Measurements from ENCODE around the gene IL3. TPM values are rescaled to one million over a fixed set of nuclear protein-coding genes. Genes with fewer than 3 reads are reported as not detected.

IL3 gene
- total RNA-seq, 4 donors from 2014 or later: not detected

DNA sequence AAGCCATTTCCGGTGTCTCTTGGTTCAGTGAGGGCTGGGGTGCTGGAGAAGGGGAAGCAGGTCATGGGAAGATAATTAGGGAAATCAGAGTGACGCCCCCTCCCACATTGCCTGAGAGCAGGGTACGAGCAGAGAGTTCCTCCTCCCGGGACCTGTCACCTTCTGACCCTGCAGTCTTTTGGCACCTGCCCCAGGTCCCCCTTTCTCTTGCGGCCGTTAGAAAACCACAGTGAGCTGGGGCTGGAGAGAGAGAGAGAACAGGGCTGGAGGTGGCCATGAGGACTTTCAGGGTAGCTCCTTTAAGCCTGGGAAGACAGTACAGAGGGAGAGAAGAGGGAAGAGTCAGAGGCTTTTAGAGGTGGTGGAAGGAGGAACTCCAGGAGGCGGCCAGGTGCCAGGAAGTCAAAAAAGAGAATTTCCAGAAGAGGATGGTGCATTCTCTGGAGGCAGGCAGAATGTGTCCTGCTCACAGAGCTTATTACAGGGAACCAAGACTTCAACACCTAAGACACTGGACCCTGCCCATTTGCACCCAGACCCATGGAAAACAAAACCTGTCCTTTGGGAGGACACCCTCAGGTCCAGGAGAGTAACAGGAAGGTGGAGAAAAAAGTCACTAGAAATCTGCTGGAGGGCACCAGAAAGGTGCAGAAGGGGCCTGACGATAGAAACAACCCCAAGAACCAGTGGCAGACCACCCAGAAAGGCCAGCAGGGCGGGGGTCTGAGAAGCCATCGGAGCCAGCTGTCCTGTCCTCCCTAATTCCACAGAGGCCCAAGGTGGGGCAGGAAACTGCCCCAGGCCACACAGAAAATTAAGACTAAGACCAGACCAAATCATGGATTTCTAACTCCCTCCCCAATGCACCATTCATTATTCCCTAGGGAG lies 42.5 kb upstream of the IL3 start:
- H3K36me3 ChIP-seq: no peaks in the 10 kb centered on the region
- ATAC-seq (no peak), DNase-seq (no peak)
- intact Hi-C loops (cut with DNase I; ENCODE audit: low total_unique reads) (no loop called here), in situ Hi-C loops (cut with MboI; ENCODE audit: low sequenced_read_pairs in 4 of 4) (no loop called here)
- peaks cover 0 to 6% of the 10 kb centered on the region in 2 donors for H3K4me1 ChIP-seq
- no peaks in the 10 kb centered on the region for H3K9me3 ChIP-seq
- H3K27me3 ChIP-seq: peaks cover 0 to 3% (median 0%) of the 10 kb centered on the region in 3 donors
- H3K4me3 ChIP-seq: no peak overlapping the region
- TF ChIP-seq, protein P1, sequence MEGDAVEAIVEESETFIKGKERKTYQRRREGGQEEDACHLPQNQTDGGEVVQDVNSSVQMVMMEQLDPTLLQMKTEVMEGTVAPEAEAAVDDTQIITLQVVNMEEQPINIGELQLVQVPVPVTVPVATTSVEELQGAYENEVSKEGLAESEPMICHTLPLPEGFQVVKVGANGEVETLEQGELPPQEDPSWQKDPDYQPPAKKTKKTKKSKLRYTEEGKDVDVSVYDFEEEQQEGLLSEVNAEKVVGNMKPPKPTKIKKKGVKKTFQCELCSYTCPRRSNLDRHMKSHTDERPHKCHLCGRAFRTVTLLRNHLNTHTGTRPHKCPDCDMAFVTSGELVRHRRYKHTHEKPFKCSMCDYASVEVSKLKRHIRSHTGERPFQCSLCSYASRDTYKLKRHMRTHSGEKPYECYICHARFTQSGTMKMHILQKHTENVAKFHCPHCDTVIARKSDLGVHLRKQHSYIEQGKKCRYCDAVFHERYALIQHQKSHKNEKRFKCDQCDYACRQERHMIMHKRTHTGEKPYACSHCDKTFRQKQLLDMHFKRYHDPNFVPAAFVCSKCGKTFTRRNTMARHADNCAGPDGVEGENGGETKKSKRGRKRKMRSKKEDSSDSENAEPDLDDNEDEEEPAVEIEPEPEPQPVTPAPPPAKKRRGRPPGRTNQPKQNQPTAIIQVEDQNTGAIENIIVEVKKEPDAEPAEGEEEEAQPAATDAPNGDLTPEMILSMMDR (IDR thresholded peaks at IDR 0.05 in 4 of 5, conservative IDR thresholded peaks at IDR 0.05 in 1 of 5): no peak
- no peak for TF ChIP-seq POLR2A (IDR thresholded peaks at IDR 0.05)
- no peak overlapping the region for H3K27ac ChIP-seq

DNA sequence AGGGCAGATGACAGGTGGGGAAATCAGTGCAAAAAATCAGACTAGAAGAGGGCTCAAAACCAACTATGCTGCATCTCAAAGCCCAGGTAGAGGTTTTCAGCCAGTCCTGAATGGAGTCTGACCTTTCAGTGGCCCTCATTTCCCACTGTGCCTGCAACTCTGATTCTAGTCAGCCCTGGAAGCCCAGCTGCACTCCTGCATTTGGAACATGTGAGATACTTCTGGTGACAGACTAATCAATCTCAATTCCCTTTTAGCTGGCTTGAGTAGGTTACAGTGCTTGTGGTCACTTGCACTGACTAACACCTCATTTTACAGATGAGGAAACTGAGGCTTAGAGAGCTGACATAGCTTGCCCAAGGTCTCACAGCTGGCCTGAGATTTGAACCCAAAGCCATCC lies 41.1 kb upstream of the IL3 start:
- no peak for DNase-seq
- in situ Hi-C loops (cut with MboI; ENCODE audit: low sequenced_read_pairs in 4 of 4) (no loop called here), intact Hi-C loops (cut with DNase I; ENCODE audit: low total_unique reads) (no loop called here)
- peaks cover 0 to 3% (median 0%) of the 10 kb centered on the region in 3 donors for H3K27me3 ChIP-seq
- no peak for ATAC-seq
- no peaks in the 10 kb centered on the region for H3K4me1 ChIP-seq
- no peak overlapping the region for H3K27ac ChIP-seq
- TF ChIP-seq POLR2A (IDR thresholded peaks at IDR 0.05): no peak
- TF ChIP-seq, protein P1 (IDR thresholded peaks at IDR 0.05 in 4 of 5, conservative IDR thresholded peaks at IDR 0.05 in 1 of 5): no peak
- no peaks in the 10 kb centered on the region for H3K9me3 ChIP-seq
- no peak overlapping the region for H3K4me3 ChIP-seq
- no peaks in the 10 kb centered on the region for H3K36me3 ChIP-seq

DNA sequence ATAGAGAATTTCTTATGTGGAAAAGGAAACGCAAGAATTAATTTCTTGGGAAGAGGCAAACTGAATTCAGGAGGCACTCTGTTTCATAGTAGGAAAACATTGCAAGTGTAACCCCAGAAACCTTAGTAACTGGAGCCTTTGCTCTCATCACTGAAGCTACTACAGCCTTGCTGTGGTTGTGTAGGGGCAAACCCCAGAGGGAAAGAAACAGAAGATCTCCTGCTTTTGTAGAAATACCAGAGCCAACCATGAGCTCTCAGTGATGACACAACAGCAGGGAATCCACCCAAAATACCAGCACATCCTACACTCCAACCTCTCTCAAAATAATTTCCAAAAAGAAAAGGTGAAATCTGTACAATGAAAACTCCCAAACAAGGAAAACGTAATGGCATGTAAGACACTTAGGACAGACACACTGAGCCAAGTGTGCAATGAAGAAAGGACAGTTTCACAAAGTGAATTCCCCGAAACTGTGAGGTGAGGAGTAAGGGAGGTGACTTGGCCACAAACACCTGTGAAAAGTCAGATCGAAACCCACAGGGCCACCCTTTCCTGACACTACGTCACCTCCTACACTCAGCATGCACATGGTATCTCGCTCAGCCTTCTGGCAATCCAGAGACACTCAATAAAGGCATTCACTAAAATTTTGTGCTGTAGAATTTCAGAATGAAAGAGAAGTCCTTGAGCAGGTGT lies 40.4 kb upstream of the IL3 start:
- H3K36me3 ChIP-seq: no peaks in the 10 kb centered on the region
- TF ChIP-seq, protein P1 (IDR thresholded peaks at IDR 0.05 in 4 of 5, conservative IDR thresholded peaks at IDR 0.05 in 1 of 5): no peak
- no peak for TF ChIP-seq POLR2A (IDR thresholded peaks at IDR 0.05)
- DNase-seq (no peak), ATAC-seq (no peak)
- H3K27me3 ChIP-seq: peaks cover 0 to 3% (median 0%) of the 10 kb centered on the region in 3 donors
- H3K27ac ChIP-seq: no peak overlapping the region
- H3K9me3 ChIP-seq: no peaks in the 10 kb centered on the region
- no peaks in the 10 kb centered on the region for H3K4me1 ChIP-seq
- in situ Hi-C loops (cut with MboI; ENCODE audit: low sequenced_read_pairs in 4 of 4) (no loop called here), intact Hi-C loops (cut with DNase I; ENCODE audit: low total_unique reads) (no loop called here)
- no peak overlapping the region for H3K4me3 ChIP-seq

DNA sequence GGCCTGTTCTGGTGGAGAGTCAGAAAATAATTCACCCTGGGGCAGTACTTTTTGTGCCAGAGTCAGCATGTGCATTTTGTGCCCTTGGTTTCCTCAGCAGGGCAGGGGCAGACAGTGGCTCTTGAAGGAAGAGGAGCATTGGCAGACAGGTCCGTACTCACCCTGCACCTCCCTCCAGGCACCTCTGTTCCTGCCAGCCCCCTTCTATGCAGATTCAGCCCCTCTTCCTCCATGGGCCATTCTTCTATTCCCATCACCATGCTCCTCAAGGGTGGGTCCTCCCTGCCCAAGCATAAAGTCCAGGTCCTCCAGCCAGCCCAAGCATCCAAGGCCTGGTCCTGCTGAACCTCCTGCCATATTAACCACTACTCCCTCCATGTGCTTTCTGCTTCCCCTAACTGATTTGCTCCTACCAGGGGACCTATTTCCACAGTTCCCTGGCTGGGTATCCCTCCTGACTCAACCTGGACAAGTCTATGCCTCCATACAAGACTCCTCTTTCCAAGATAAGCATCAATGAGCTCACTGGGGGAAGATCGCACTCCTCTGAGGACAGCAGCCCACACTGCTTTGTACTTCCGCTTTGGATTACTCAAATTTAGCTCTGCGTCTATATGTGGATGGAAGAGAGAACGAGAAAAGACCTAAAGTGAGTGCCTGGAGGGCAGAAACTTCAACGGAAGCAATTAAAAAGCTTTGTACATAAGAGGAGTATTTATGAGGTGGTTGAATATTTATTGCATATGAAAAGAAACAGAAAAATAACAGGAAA lies 39.7 kb upstream of the IL3 start:
- Histone ChIP-seq H3K27ac (no peak overlapping the region), H3K4me3 (no peak overlapping the region), H3K4me1 (no peaks in the 10 kb centered on the region), H3K27me3 (peaks cover 0 to 3% (median 0%) of the 10 kb centered on the region in 3 donors), H3K9me3 (no peaks in the 10 kb centered on the region), H3K36me3 (no peaks in the 10 kb centered on the region)
- in situ Hi-C loops (cut with MboI; ENCODE audit: low sequenced_read_pairs in 4 of 4): no loop called here
- ATAC-seq (no peak), DNase-seq (no peak)
- intact Hi-C loops (cut with DNase I; ENCODE audit: low total_unique reads): no loop called here
- TF ChIP-seq, protein P1 (IDR thresholded peaks at IDR 0.05 in 4 of 5, conservative IDR thresholded peaks at IDR 0.05 in 1 of 5): no peak
- no peak for TF ChIP-seq POLR2A (IDR thresholded peaks at IDR 0.05)

Measured in gastrocnemius medialis (tissue), 4 donors.